ENCODE data around the gene SLIT1. TPM values are rescaled to one million over a fixed set of nuclear protein-coding genes. Genes with fewer than 3 reads are reported as not detected.

The SLIT1 gene
- total RNA-seq, 2 donors from 2014 or later: 0.78 to 0.99 TPM

DNA sequence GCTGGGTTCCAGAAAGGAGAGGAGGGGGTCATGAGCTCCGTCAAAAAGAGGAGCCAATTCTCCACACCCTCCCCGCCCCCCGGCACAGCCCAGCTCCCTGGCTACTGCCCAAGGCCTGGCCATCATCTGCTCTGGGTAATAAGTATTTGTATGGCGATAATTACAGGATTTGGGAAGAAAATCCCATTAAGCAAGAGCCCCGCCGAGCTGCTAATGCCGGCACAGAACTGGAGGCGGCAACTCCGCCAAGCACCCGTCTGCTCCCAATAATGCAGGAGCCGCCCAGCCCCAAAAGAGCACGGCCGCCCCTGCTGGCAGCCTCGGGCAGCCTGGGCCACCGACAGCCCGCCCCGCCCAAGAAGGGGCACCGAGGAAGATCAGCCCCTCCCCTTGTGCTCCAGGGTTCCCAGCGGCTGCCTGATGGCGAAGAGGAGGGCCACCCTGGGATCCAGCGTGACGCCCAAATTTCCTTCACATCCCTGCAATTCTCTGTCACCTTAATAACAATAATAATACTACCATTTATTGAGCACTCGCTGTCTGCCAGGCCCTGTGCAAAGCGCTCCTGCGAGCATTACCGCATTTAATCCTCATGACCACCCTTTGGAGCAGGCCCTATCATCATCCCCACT lies 5.9 kb downstream of the SLIT1 start:
- intact Hi-C loops (cut with DNase I): no loop called here
- 42 to 53% methylated on average over 8 to 26 of the region's 26 CpGs for WGBS, 2 donors
- TF ChIP-seq POLR2A (IDR thresholded peaks at IDR 0.05): no peak
- TF ChIP-seq, protein P1, sequence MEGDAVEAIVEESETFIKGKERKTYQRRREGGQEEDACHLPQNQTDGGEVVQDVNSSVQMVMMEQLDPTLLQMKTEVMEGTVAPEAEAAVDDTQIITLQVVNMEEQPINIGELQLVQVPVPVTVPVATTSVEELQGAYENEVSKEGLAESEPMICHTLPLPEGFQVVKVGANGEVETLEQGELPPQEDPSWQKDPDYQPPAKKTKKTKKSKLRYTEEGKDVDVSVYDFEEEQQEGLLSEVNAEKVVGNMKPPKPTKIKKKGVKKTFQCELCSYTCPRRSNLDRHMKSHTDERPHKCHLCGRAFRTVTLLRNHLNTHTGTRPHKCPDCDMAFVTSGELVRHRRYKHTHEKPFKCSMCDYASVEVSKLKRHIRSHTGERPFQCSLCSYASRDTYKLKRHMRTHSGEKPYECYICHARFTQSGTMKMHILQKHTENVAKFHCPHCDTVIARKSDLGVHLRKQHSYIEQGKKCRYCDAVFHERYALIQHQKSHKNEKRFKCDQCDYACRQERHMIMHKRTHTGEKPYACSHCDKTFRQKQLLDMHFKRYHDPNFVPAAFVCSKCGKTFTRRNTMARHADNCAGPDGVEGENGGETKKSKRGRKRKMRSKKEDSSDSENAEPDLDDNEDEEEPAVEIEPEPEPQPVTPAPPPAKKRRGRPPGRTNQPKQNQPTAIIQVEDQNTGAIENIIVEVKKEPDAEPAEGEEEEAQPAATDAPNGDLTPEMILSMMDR (IDR thresholded peaks at IDR 0.05): no peak
- Histone ChIP-seq H3K27me3 (peaks cover 0 to 1% of the 10 kb centered on the region in 2 donors), H3K4me1 (no peaks in the 10 kb centered on the region), H3K36me3 (replicated peaks in 1 of 2; ENCODE audit: insufficient read depth in 1 of 2, low read depth in 2 of 2) (no peaks in the 10 kb centered on the region), H3K9me3 (no peaks in the 10 kb centered on the region), H3K27ac (no peak overlapping the region), H3K4me3 (no peak overlapping the region)
- no peak for ATAC-seq
- DNase-seq: no peak

DNA sequence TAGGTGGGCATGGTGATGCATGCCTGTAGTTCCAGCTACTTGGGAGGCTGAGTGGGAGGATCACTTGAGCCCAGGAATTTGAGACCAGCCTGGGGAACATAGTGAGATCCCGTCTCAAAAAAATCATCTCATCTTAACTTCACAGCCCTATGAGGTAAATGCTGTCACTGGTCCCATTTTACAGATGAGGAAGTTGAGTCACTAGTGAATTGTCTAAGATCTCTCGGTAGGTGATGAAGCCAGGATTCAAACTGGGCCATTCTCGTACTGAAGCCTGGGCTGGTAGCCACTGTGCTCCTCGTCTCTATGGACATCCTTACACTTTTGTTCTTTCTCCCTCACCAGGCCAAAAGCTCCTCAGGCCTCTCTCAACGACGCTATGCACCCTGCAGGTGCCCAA lies 6.4 kb downstream of the SLIT1 start:
- WGBS, 2 donors: 39 to 56% methylated on average over 6 of the region's 6 CpGs

DNA sequence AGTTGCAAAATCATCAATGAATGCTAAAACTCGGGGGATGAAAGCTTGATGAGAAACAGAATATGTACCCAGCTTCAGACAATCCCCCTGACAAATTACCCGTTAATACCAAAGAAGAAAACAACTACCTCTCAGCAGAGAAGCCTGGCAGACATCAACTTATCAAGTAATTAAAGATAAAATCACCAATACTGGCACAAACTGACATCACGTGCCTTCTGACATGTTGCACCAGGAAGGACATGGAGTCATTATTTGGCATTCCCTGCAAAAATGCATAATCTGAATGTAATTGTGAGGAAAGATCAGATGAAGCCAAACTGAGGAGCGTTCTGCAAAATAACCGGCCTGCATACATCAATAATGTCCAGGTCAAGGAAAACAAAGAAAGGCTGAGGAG lies 7.7 kb downstream of the SLIT1 start:
- TF ChIP-seq POLR2A (IDR thresholded peaks at IDR 0.05): no peak
- TF ChIP-seq, protein P1 (IDR thresholded peaks at IDR 0.05): no peak
- DNase-seq (no peak), ATAC-seq (no peak)
- no peak overlapping the region for H3K4me3 ChIP-seq
- intact Hi-C loops (cut with DNase I): no loop called here
- no peaks in the 10 kb centered on the region for H3K27me3 ChIP-seq
- no peak overlapping the region for H3K27ac ChIP-seq
- H3K4me1 ChIP-seq: no peaks in the 10 kb centered on the region
- WGBS, 2 donors: 38 to 46% methylated on average over 5 of the region's 5 CpGs
- H3K36me3 ChIP-seq (replicated peaks in 1 of 2; ENCODE audit: insufficient read depth in 1 of 2, low read depth in 2 of 2): no peaks in the 10 kb centered on the region
- H3K9me3 ChIP-seq: no peaks in the 10 kb centered on the region

More for the DNA sequence above, 6.4 kb downstream of the SLIT1 start:
- no peaks in the 10 kb centered on the region for H3K27me3 ChIP-seq
- no peak for ATAC-seq
- H3K36me3 ChIP-seq (replicated peaks in 1 of 2; ENCODE audit: insufficient read depth in 1 of 2, low read depth in 2 of 2): no peaks in the 10 kb centered on the region
- no peak for DNase-seq
- no peaks in the 10 kb centered on the region for H3K9me3 ChIP-seq
- intact Hi-C loops (cut with DNase I): no loop called here
- no peak overlapping the region for H3K4me3 ChIP-seq
- TF ChIP-seq, protein P1 (IDR thresholded peaks at IDR 0.05): no peak
- TF ChIP-seq POLR2A (IDR thresholded peaks at IDR 0.05): no peak
- H3K4me1 ChIP-seq: no peaks in the 10 kb centered on the region
- no peak overlapping the region for H3K27ac ChIP-seq

DNA sequence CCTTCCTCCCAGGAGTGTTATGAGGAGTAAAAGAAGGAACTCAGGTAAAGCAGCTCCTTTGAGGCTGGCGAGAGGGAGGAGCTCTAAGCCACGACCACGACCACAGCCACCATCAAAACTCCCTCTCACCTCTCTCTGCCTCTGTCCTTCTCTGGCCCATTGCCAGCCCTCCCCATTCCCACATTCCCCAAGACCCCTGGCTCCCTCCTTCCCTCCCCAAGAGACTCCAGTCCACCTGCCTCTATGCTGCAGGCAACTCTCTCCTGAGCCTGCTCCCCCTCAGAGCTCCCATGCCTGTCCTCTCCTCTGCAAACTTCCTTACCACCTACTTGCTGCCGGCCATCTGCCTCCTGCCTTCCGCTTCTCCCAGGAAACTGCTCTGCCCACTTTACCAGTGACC lies 9.5 kb downstream of the SLIT1 start:
- H3K4me1 ChIP-seq: no peaks in the 10 kb centered on the region
- DNase-seq (no peak), ATAC-seq (no peak)
- TF ChIP-seq, protein P1 (IDR thresholded peaks at IDR 0.05): no peak
- TF ChIP-seq POLR2A (IDR thresholded peaks at IDR 0.05): no peak
- no peaks in the 10 kb centered on the region for H3K9me3 ChIP-seq
- 65 to 75% methylated on average over 5 of the region's 5 CpGs for WGBS, 2 donors
- no peaks in the 10 kb centered on the region for H3K27me3 ChIP-seq
- no peak overlapping the region for H3K4me3 ChIP-seq
- H3K36me3 ChIP-seq (replicated peaks in 1 of 2; ENCODE audit: insufficient read depth in 1 of 2, low read depth in 2 of 2): no peaks in the 10 kb centered on the region
- intact Hi-C loops (cut with DNase I): no loop called here
- H3K27ac ChIP-seq: no peak overlapping the region

DNA sequence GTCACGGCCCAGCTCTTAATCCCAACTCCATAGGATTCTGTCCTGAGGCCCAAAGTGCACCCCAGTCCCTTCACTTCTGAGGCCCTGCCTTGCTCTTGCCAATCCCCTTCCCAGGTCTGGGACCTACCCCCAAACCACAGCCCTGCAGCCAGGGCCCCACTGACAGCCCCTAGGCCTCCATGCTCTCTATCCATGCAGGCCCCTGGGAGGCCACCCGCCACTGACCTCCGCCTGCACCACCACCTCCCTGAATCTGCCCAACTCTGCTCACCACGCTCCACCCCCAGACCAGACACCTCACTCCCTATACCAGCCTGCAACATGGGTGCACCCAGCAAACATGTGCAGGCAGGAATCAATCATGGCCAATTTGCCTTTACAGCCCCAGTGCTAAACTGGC lies 10.2 kb downstream of the SLIT1 start:
- no peak overlapping the region for H3K4me3 ChIP-seq
- no peaks in the 10 kb centered on the region for H3K9me3 ChIP-seq
- H3K27me3 ChIP-seq: no peaks in the 10 kb centered on the region
- DNase-seq (no peak), ATAC-seq (no peak)
- no peaks in the 10 kb centered on the region for H3K4me1 ChIP-seq
- 92 to 93% methylated on average over 4 of the region's 4 CpGs for WGBS, 2 donors
- TF ChIP-seq POLR2A (IDR thresholded peaks at IDR 0.05): no peak
- TF ChIP-seq, protein P1 (IDR thresholded peaks at IDR 0.05): no peak
- no peak overlapping the region for H3K27ac ChIP-seq
- intact Hi-C loops (cut with DNase I): no loop called here
- H3K36me3 ChIP-seq (replicated peaks in 1 of 2; ENCODE audit: insufficient read depth in 1 of 2, low read depth in 2 of 2): no peaks in the 10 kb centered on the region

Data from body of pancreas (tissue), 4 donors.